Measurements from ENCODE around the gene SIN3A.
"Not testable (repeated sequence)": the region's sequence is repeated elsewhere in the genome, so short reads cannot be mapped to it uniquely, and the experiment has no call there.

The SIN3A gene

GRCh38 chr15:75403892-75404291 lies 47.6 kb downstream of the SIN3A start:
- Histone ChIP-seq H3K4me2 (ENCODE audit: low read length) (no peak overlapping the region), H3K36me3 (ENCODE audit: control insufficient read depth, low read length) (peaks cover 89% of the 10 kb centered on the region), H3K27me3 (ENCODE audit: control insufficient read depth, low read length) (no peaks in the 10 kb centered on the region), H3K79me2 (ENCODE audit: control insufficient read depth, low read length) (peaks cover 5% of the 10 kb centered on the region; the same call in 1 of the 2 replicates), H3K4me1 (ENCODE audit: control insufficient read depth, low read length) (no peaks in the 10 kb centered on the region), H4K20me1 (ENCODE audit: control insufficient read depth, insufficient read depth, low read depth, low read length) (no peaks in the 10 kb centered on the region), H3K9me2 (replicated peaks; ENCODE audit: control insufficient read depth, low read length) (no peaks in the 10 kb centered on the region), H3K9me3 (ENCODE audit: control insufficient read depth, insufficient read depth, low read length) (no peaks in the 10 kb centered on the region), H3F3A (ENCODE audit: control insufficient read depth, insufficient read depth) (no peaks in the 10 kb centered on the region), H3K27ac (ENCODE audit: low read depth, low read length) (no peak overlapping the region), H3K4me3 (ENCODE audit: low read length) (no peak overlapping the region)
- TF ChIP-seq EZH2phosphoT487 (IDR thresholded peaks at IDR 0.05; ENCODE audit: borderline replicate concordance, low read length) (no peak), CTCF (IDR thresholded peaks at IDR 0.05; ENCODE audit: low read depth, low read length, poor library complexity, severe bottlenecking) (no peak)

GRCh38 chr15:75397494-75397893 lies 54.0 kb downstream of the SIN3A start:
- H4K20me1 ChIP-seq (ENCODE audit: control insufficient read depth, insufficient read depth, low read depth, low read length): no peaks in the 10 kb centered on the region
- no peaks in the 10 kb centered on the region for H3K9me2 ChIP-seq (replicated peaks; ENCODE audit: control insufficient read depth, low read length)
- no peaks in the 10 kb centered on the region for H3F3A ChIP-seq (ENCODE audit: control insufficient read depth, insufficient read depth)
- H3K79me2 ChIP-seq (ENCODE audit: control insufficient read depth, low read length): no peaks in the 10 kb centered on the region
- no peak overlapping the region for H3K4me3 ChIP-seq (ENCODE audit: low read length)
- H3K9me3 ChIP-seq (ENCODE audit: control insufficient read depth, insufficient read depth, low read length): no peaks in the 10 kb centered on the region
- H3K4me1 ChIP-seq (ENCODE audit: control insufficient read depth, low read length): no peaks in the 10 kb centered on the region
- no peak overlapping the region for H3K27ac ChIP-seq (ENCODE audit: low read depth, low read length)
- H3K36me3 ChIP-seq (ENCODE audit: control insufficient read depth, low read length): peaks cover 90% of the 10 kb centered on the region
- TF ChIP-seq EZH2phosphoT487 (IDR thresholded peaks at IDR 0.05; ENCODE audit: borderline replicate concordance, low read length) (no peak), CTCF (IDR thresholded peaks at IDR 0.05; ENCODE audit: low read depth, low read length, poor library complexity, severe bottlenecking) (no peak)
- H3K4me2 ChIP-seq (ENCODE audit: low read length): no peak overlapping the region
- no peaks in the 10 kb centered on the region for H3K27me3 ChIP-seq (ENCODE audit: control insufficient read depth, low read length)

- Histone ChIP-seq H3F3A (ENCODE audit: control insufficient read depth, insufficient read depth) (no peaks in the 10 kb centered on the region), H3K27ac (ENCODE audit: low read depth, low read length) (no peak overlapping the region), H3K4me1 (ENCODE audit: control insufficient read depth, low read length) (no peaks in the 10 kb centered on the region), H3K36me3 (ENCODE audit: control insufficient read depth, low read length) (peaks cover 100% of the 10 kb centered on the region), H3K27me3 (ENCODE audit: control insufficient read depth, low read length) (no peaks in the 10 kb centered on the region), H3K79me2 (ENCODE audit: control insufficient read depth, low read length) (no peaks in the 10 kb centered on the region; the same call in 1 of the 2 replicates), H3K9me2 (replicated peaks; ENCODE audit: control insufficient read depth, low read length) (no peaks in the 10 kb centered on the region), H3K4me3 (ENCODE audit: low read length) (no peak overlapping the region), H3K4me2 (ENCODE audit: low read length) (no peak overlapping the region), H4K20me1 (ENCODE audit: control insufficient read depth, insufficient read depth, low read depth, low read length) (no peaks in the 10 kb centered on the region), H3K9me3 (ENCODE audit: control insufficient read depth, insufficient read depth, low read length) (no peaks in the 10 kb centered on the region)
- no peak for TF ChIP-seq CTCF (IDR thresholded peaks at IDR 0.05; ENCODE audit: low read depth, low read length, poor library complexity, severe bottlenecking)
- TF ChIP-seq EZH2phosphoT487 (IDR thresholded peaks at IDR 0.05; ENCODE audit: borderline replicate concordance, low read length): no peak
Observed at GRCh38 chr15:75389791-75390382, 61.6 kb downstream of the SIN3A start.

- not testable (repeated sequence) for H4K20me1 ChIP-seq (ENCODE audit: control insufficient read depth, insufficient read depth, low read depth, low read length); H3K27ac ChIP-seq (ENCODE audit: low read depth, low read length); H3F3A ChIP-seq (ENCODE audit: control insufficient read depth, insufficient read depth); H3K27me3 ChIP-seq (ENCODE audit: control insufficient read depth, low read length); H3K9me3 ChIP-seq (ENCODE audit: control insufficient read depth, insufficient read depth, low read length); H3K79me2 ChIP-seq (ENCODE audit: control insufficient read depth, low read length); H3K4me2 ChIP-seq (ENCODE audit: low read length); H3K9me2 ChIP-seq (replicated peaks; ENCODE audit: control insufficient read depth, low read length); H3K4me3 ChIP-seq (ENCODE audit: low read length)
- Histone ChIP-seq H3K4me1 (ENCODE audit: control insufficient read depth, low read length) (peaks cover 12% of the 10 kb centered on the region), H3K36me3 (ENCODE audit: control insufficient read depth, low read length) (peaks cover 96% of the 10 kb centered on the region)
Observed at GRCh38 chr15:75383986-75384385, 67.5 kb downstream of the SIN3A start.
